Stimulated activated CD8-positive, alpha-beta memory T cell treated with anti-CD3 and anti-CD28 coated beads, Interleukin-15, amount 100 ng/mL, for 48 hours (primary cell): ENCODE measurements around the gene CYP24A1.
"Not testable (repeated sequence)": the region's sequence is repeated elsewhere in the genome, so short reads cannot be mapped to it uniquely, and the experiment has no call there.

Source experiments
- DNase-seq, 2 donors: peaks; one replicate each; pipeline ENCODE4 v3.0.0-alpha.2; 2020; ENCODE audit warnings: low read depth in 2 of 2

Gene CYP24A1

GRCh38 chr20:54134445-54135220 lies 39.2 kb downstream of the CYP24A1 start:
- no peak for DNase-seq

- no peak for DNase-seq
Observed at GRCh38 chr20:54133434-54134427, 40.1 kb downstream of the CYP24A1 start.

GRCh38 chr20:54132612-54133433 lies 41.0 kb downstream of the CYP24A1 start:
- no peak for DNase-seq

- no peak for DNase-seq
Observed at GRCh38 chr20:54131675-54132611, 41.8 kb downstream of the CYP24A1 start.

- not testable (repeated sequence) for DNase-seq
Observed at GRCh38 chr20:54131125-54131524, 42.7 kb downstream of the CYP24A1 start.

- DNase-seq, result no peak
Observed at GRCh38 chr20:54129350-54129749, 44.4 kb downstream of the CYP24A1 start.

- no peak for DNase-seq
Observed at GRCh38 chr20:54127855-54128574, 45.8 kb downstream of the CYP24A1 start.

- no peak for DNase-seq
Observed at GRCh38 chr20:54126806-54127655, 46.8 kb downstream of the CYP24A1 start.

- DNase-seq, result not testable (repeated sequence)
Observed at GRCh38 chr20:54126328-54126727, 47.5 kb downstream of the CYP24A1 start.

GRCh38 chr20:54123587-54124180 lies 50.1 kb downstream of the CYP24A1 start:
- DNase-seq, result no peak

- DNase-seq, result no peak
Observed at GRCh38 chr20:54122681-54123586, 50.9 kb downstream of the CYP24A1 start.

GRCh38 chr20:54122189-54122588 lies 51.6 kb downstream of the CYP24A1 start:
- DNase-seq, result no peak

GRCh38 chr20:54119744-54120143 lies 54.0 kb downstream of the CYP24A1 start:
- no peak for DNase-seq

GRCh38 chr20:54118220-54119001 lies 55.4 kb downstream of the CYP24A1 start:
- DNase-seq, result no peak

GRCh38 chr20:54116550-54117235 lies 57.1 kb downstream of the CYP24A1 start:
- no peak for DNase-seq
